GM18909 (cell line): ENCODE measurements around the gene RHOT2.

Experiments used
- ATAC-seq: cut with Tn5 transposase; IDR thresholded peaks from one replicate; pipeline ENCODE4 v1.9.1; 2021; ENCODE audit warnings: mild to moderate bottlenecking; ENCODE audit not compliant: unreplicated experiment, poor library complexity

RHOT2 gene

DNA sequence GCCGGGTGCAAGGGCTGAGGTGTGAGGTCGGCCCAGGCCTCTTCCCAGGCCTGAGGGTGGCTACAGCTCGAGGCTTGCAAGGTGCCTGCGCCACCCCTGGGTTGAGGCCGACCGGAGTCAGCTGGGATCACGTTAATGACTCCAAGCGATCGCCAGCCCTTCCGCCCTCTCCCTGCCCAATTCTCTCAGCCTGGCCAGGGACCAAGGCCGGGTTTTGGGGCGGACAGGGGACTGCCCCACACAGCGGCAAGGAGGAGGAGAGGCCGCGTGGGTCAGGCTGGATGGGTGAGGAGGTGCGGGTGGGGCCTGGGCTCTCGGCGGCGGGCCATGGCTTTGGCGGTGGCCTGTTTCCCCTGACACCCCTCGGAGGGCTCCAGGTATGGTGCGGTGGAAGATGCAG, 25.4 kb downstream of the RHOT2 start:
- no peak for ATAC-seq

DNA sequence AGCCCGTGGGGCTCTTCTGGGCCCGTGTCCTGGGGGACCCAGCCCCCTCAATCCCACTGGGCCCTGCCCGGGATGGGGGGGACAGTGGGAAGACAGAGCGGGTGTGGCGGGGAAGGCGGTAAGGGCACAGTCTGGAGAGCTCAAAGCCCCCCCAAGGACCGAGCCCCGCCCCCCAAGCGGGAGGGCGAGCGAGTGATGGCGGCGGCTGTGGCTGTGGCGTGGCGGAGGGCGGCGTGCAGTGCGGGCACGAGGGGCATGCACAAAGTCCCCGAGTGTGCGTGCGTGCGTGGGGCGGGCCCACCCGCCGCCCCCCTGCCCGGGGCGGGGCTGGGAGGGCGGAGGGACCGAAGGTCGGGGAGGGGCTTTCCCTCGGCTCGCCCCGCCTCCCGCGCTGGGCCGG, 25.8 kb downstream of the RHOT2 start:
- no peak for ATAC-seq

DNA sequence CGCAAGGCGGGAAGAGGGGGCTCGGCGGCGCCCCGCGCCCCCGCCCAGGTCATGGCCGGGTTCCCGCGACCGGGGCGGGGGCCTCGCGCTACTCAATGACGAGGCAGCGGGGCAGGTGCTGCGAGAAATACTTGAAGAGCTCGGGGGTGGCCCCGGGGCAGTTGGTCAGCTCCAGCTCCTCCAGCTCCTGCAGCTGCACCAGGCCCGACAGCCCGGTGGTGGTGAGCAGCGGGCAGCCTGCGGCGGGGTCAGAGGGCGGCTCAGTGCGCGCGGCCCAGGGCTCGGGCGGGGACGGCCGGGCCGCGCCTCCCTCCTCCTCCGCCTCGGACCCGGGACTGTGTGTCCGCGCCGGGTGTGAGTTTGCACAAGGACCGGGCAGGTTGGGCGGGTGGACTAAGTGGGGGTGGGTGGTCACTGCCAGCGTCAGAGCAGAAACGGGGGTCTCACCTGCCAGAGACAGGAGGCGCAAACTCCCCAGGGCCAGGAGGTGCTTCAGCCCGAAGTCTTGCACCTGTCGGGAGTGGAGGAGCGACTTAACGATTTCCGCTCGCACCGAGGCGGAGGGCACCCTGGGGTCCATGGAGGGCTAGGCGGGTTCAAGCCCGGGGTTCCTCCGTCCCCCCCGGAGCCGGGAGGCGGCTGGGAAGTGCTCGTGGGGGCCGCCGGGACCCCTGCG, 26.4 kb downstream of the RHOT2 start:
- ATAC-seq: no peak

DNA sequence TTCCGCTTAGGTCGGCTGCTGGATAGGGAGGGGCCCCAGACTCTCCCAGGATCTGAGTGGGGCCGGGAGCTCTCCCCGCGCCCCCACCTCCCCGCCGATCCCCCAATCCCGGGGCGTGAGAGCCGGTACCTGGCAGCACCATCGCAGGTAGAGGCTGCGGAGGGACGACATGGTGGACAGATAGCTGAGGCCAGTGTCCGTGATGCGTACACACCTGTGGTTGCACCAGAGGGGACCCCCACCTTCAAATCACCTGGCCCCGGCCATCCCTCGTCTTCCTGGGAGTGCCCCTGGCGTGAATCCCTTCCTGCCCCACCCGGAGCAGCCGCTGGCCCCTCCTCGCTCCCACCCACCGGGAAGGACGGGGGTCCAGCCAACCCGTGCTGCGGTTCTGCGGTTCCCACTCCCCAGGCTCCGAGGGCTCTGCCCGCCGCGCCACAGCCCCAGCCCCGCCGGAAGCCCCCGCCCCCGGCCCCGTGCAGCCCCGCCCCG, 27.0 kb downstream of the RHOT2 start:
- ATAC-seq: no peak

DNA sequence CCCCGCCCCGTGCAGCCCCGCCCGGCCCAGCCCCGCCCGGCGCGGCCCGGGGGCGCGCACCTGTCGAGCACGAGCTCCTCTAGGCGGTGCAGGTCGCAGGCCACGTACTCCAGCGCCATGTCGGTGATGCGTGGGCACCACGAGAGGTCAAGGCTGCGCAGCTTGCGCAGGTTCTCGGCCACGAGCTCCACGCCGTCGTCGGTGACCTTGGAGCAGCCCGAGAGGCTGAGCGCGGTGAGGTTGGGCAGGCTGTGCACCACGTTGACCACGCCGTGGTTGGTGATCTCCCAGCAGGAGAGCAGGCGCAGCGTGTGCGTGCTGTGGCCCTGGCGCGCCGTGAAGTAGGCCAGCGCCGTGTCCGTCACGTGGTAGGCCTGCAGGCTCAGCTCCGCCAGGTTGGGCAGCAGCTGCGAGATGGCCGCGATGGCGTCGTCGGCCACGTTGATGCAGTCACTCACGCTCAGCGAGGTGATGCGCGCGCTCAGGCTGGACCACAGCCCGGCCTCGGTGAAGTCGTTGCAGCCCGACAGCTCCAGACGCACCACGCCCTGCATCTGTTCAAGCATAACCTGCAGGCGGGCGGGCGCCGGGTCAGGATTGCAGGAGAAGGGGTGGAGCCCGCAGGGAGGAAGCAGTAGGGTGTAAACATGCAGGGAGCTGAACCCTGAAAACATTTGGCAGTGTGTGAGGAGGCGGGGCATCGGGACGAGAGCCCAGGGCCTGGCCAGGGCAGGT, 27.6 kb downstream of the RHOT2 start:
- ATAC-seq: no peak

DNA sequence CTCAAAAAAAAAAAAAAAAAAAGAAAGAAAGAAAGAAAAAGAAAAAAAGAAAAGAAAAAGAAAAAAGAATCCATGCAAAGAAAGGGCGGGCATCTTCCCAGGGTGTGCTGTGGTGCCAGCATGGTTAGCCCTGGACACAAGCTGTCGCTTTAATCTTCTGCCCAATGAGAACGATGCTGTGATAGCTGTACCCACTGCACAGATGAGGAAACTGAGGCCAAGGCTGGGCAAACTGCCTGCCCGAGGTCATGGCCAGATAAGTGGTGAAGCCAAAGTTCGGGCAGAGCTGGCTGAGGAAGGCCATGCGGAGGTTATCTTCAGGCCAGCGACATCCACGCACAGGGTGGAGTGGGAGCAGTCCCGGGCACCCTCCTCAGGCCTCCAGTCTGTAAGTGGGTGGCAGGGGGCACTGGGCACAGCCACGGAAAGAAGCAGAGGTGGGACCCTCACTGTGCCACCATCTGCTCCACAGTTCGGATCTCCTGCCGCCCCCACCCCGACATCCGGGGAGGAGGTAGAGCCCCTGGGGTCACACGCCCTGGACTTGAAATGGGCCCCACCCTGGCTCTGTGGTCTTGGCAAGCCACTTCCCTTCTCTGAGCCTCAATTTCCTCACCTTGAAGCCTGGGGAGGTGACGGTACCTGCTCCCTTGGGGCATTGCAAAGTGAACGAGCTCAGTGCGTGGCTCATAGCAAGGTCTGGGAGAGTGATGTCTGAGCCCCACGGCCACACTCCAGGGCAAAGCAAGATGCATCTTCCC, 31.2 kb downstream of the RHOT2 start:
- ATAC-seq: no peak

DNA sequence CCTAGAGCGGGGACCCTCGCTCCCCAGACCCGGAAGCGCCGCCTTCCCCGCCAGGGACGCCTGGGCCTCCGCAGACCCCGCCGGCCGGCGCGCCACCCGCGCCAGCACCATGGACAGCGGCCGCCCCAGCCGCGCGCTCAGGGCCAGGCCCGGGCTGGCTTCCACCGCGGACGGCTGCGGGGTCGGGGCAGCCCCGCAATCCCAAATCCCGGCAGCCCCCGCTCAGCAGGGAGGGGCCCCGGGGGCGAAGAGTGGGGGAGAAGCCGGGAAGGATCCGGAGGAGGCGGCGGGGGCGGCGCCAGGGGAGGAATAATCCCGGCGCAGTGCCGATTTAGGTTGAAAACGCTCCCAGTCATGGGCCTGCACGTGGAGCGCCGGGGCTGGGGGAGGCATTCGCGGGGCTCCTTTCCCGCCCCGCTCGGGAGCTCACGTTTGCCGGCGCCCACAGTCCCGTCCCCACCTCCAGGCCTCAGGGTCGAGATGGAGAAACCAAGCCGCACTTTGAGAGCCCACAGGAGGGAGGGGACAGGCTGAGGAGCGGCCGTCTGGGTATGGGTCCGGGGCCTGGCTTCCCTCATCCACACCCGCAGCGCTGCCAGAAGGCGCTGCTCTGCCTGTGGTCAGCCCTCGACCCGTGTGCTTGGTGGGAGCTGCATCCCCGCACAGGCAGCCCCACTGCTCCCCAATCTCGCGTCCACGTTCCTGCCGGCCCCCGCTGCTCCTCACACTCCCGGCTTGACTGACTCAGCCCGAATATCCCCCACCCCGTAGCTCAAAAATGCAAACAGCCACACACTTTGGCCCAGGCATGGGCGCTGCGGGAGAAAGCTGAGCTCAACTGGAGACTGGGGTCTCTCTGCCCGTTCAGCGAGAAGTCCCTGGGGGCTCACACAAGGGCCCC, 33.0 kb downstream of the RHOT2 start:
- ATAC-seq: no peak

DNA sequence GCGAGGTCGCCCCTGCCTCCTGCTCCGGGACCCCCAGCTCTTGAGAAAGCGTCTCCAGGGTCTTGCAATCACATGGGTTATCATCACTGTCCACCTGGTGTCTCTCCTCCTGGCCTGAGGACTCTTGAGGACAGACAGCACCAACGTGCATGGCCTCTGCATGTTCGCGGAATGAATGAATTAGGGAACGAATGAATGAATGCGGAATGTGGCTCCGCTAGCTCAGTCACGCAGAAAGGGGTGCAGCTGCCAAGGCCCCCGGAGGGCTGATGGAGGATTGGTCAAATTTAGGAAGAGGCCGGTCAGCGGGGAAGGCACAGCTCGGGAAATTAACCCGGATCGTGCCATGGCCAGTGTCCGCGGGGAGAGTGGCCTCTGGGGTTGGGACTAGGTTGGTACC, 34.4 kb downstream of the RHOT2 start:
- no peak for ATAC-seq

DNA sequence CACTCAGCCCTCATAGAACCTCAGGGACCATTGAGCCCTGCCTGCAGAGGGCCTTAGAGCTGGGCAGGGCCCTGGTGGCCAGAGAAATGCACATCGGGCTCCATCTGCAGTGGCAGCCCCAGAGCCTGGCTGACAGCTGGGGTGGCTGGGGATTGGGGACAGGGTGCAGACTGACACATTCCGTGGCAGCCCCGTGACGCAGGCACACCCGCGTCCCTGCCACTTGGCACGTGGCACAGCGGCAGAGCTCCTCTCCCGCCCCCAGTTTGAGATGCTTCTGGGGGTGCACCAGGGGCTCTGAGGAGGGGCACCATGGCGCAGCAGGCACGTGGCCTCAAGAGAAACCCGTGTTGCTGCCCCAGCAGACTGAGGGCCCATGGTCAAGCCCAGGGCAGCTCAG, 35.5 kb downstream of the RHOT2 start:
- no peak for ATAC-seq

DNA sequence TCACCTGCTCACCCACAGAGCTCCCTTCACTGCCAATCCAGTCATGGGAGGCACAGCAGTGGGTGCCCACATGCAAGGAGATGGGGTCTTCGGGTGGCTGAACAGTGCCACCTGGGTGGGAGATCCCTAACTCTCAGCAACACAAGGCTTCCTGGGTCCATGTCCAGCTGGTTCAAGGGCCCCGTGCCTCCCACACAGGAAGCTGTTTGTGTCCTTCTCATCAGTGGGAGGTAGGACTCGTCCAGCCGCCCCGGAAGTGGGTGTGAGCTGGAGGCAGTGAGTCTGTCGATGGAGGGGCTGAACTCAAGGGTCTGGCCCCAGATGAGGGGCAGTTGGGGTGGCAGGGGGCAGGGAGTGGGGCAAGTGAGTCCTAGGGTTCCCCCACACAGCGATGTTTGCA, 36.1 kb downstream of the RHOT2 start:
- no peak for ATAC-seq

DNA sequence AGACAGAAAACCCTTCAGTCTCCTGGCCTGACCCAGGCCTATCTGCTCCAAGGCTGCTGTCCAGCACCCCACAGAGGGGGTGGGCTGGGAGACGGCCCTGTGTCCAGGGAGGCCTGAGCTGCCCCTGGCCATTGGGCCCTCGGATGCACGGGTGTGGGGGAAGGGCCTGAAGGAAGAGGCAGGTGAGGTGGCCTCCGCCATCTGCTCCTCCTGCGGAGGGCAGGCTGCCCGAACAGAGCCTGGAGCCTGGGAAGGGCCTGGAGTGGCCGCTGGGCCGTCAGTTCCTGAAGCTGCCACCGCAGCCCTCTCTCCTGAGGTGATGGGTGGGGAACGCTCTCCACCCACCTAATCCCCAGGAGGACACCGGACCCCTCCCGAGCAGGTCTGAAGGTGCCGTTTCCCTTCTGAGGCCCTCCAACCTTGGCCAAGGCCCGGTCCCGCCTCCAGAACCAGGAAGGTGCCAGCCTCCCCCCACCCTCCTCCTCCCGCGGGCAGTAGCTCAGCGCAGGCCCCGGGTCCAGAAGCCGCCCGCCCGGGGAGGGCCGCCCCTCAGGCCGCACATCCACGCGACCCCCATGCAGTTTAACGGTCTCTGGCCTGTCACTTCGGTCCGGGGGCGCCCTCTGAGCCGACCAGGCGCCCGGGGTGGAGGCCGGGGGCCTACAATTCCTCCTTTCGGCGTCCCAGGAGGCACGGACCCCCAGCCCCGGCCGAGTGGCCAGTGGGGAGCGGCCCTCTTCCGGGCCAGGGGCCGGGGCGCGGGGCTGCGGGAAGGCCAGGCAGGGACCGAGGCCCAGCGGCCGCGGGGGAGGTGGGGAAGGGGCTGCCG, 36.8 kb downstream of the RHOT2 start:
- ATAC-seq: no peak

DNA sequence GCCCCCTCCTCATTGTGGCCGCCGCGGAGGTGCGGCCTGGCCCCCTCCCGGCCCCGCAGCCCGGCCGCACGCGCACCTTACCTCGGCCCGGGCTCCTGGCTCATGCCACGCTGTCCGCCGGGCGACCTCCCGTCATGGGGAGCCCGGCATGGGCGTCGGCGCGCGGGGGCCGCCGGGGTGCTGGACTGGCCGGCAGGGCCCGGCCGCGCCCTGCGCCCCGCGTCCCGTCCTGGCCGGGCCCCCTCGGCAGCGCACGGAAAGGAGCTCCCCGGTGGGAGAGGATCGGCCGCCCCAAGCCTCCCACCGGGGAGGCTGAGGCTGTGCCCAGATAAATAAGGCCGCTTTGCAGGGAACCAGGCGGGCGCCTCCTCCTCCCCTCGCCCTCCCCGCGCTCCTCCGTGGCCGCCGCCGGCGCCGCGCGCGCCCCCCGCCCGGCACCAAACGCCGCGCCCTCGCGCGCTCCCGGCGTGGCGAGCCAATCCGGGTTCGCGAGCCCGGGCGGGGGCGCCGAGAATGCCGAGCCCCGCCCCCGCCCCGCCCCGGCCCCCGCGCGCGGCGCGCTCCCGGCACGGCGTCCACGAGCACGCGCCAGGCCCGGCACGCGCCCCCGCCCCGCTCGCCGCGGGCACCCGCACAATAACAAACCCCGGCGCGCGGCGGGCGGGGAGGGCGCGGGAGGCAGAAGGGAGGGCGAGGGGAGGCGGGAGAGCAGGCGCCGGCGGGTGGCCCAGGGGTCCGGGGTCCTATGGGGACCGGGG, 37.7 kb downstream of the RHOT2 start, which contains the start of gene FBXL16:
Gene FBXL16, minus strand, starts transcription at position 371 of the 758 bp plus-strand sequence. CDS start 8,396 bp downstream, outside the sequence.
- ATAC-seq: no peak

DNA sequence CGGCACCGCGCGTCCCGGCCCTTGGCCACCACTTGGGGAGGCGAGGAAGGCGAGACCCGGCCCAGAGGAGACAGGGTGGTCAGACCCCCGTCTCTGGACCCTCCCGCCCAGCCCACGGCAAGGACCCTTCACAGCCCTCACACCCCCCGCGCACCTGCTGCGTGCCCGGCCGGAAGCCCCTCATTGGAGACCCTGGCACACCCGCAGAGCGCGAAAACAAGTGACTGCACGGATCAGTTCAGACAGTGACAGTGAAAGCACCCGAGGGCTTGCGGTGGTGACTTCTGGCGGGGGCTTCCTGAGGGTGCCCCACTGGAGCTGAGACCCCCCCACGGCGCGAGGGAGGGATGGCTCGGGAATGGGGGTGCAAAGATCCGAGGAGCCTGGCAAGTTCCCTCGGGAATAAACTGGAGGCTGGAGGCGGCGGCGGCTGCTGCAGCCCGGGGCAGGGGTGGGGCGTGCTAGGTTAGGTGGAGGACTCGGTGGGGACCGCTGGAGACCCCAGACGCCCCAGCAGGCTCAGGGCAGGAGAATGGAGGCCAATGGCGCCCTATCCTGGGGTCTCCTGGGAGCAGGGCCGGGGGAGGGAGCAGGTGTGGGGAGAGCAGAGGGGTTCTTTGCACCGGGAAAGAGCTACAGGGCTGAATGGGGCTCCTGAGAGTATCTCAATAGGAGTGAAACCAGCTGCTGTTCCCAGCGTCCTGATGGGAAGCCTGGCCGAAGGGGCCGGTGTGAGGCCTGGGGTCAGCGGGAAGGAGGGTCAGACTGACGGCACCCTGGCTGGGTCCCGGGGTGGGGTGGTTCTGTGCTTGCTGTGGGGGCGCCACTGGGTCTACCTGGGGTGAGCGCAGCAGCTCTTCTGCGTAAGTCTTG, 38.5 kb downstream of the RHOT2 start:
- ATAC-seq: no peak

DNA sequence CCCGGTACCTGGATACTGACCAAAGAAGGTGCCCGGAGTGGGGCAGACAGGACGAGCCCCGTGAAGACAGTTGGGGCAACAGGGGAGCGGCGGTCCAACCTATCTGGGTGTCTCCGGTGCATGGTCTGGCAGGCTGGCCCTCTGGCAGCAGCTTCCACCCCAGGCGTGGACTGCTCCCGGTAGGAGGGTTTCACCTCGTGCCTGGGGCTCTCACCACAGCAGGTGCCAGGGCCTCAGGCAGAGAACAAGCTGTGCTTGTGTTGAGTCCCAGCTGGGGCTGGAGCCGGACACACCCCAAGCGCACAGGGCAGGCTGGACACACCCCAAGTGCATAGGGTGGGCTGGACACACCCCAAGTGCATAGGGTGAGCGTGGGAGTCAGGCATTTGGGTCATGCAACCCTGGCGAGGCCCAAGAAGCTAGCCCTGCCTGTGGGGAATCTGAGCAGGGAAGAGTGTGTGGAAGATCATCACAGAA, 39.2 kb downstream of the RHOT2 start:
- ATAC-seq: no peak

DNA sequence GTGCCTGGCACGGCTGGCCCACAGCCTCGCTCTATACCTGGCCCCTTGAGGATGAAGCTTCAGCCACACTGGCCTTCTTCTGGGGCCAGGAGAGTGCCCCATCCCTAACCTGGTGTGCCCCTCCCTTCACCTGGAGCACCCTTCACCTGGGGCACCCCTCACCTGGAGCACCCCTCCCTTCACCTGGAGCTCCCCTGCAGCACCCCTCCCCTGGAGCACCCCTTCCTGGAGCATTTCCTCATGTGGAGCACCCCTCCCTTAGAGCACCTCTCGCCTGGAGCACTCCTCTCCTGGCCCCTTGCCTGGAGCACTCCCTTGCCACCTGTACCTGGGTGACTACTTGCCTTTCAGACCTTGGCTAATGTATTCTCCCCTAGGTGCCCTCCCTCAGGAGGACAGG, 40.1 kb downstream of the RHOT2 start:
- ATAC-seq: no peak

DNA sequence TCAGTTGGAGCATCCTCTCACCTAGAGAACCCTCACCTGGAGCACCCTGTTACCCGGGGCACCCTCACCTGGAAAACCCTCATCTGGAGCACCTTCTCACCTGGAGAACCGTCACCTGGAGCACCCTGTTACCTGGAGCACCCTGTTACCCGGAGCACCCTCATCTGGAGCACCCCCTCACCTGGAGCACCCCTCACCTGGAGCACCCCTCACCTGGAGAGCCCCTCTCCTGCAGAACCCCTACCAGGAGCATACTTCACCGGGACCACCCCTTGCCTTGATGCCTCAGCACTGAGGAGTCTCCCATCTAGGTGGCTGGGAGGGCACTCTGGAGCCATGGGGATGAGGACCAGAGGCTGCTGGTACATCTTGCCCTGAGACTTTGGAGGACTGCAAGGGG, 41.0 kb downstream of the RHOT2 start:
- no peak for ATAC-seq
